Cardiac muscle cell (in vitro differentiated cells and primary cell): ENCODE measurements around the gene ADH4. TPM values are rescaled to one million over a fixed set of nuclear protein-coding genes. Genes with fewer than 3 reads are reported as not detected.

Experiments
- DNase-seq, 2 donors: peaks; one replicate each; pipeline versions ENCODE4 v3.0.0 to v3.0.0-alpha.2; 2010 to 2017; ENCODE audit warnings: low read depth in 1 of 2, low spot score in 1 of 2
- H3K27ac ChIP-seq: fragments of 200-600 bp; sonication (generic); 2 replicates; pipeline ENCODE4 v1.5.1; 2016
- H3K27me3 ChIP-seq: fragments of 200-600 bp; sonication (generic); 2 replicates; pipeline ENCODE4 v1.6.0; 2016; ENCODE audit warnings: control low read depth
- H3K36me3 ChIP-seq: fragments of 200-600 bp; sonication (generic); 2 replicates; pipeline ENCODE4 v1.5.1; 2016; ENCODE audit warnings: control low read depth
- H3K4me1 ChIP-seq: fragments of 200-600 bp; sonication (generic); 2 replicates; pipeline ENCODE4 v1.8.1; 2017; ENCODE audit warnings: low read depth, mild to moderate bottlenecking, mixed run types
- H3K4me3 ChIP-seq: fragments of 200-600 bp; sonication (generic); 2 replicates; pipeline ENCODE4 v1.5.1; 2016; ENCODE audit warnings: mild to moderate bottlenecking
- H3K9me3 ChIP-seq: fragments of 200-600 bp; sonication (generic); 2 replicates; pipeline ENCODE4 v1.5.1; 2017; ENCODE audit warnings: low read depth, mild to moderate bottlenecking, control low read depth
- CTCF ChIP-seq: IDR thresholded peaks from 2 replicates; pipeline ENCODE4 v1.5.1; 2012; ENCODE audit warnings: low read depth, mild to moderate bottlenecking, low read length
- polyA plus RNA-seq: library from polyadenylated mRNA; unstranded; fragments of >200 nt; fragmentation: Nextera tagmentation; extraction: Ambion mirVana; gene quantifications from 2 replicates; pipeline ENCODE4 v1.2.1, GENCODE V29; 2016
- total RNA-seq: library from RNA; depleted of rRNA; stranded (reverse); fragments of >200 nt; gene quantifications from 2 replicates; pipeline ENCODE4 v1.2.3, GENCODE V29; 2016

The ADH4 gene
- total and polyA plus RNA-seq, 2 experiments from 2014 or later: 0.42 TPM; not detected in 1

DNA sequence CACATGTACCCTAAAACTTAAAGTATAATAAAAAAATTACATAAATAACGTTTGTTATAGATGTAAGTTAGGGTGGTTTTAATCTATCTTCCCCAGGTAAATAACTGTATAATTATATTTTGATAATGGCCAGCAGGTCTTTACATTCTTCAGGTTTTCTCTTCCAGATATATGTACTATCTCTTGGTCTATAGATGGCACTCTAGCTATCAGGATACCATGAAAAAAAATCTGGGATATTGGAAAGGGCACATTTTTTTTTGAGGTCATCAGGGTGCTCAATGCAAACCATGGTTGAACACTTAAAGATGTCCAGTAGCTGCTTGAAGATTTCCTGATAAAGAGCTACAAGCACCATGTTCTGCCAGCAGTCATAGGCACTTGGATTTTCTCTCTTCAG, 15.6 kb upstream of the ADH4 start:
- Histone ChIP-seq H3K27me3 (no peaks in the 10 kb centered on the region), H3K36me3 (no peaks in the 10 kb centered on the region), H3K27ac (no peak overlapping the region), H3K4me3 (no peak overlapping the region), H3K4me1 (no peaks in the 10 kb centered on the region), H3K9me3 (no peaks in the 10 kb centered on the region)
- DNase-seq: no peak
- no peak for TF ChIP-seq CTCF

DNA sequence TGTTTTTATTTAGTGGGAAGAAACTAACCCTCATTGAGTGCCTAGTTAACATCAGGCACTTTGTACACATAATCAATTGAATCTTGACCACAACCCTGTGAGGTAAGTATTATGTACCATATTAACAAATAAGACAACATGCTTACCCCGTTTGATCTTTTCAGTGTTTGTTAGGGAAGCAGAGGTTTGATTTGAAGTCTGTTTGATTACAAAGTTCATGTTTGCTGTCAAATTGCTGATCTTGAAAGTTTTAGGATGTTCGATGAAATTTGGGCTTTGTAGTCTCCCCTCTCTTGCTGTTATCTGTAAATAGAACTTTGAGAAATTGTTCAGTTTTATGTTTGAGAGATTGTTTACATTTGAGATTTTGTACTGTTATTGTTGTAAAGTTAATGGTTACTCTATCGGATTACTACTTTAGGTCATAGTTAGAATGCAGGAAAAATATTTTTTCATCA, 13.4 kb upstream of the ADH4 start:
- H3K27ac ChIP-seq: no peak overlapping the region
- no peaks in the 10 kb centered on the region for H3K9me3 ChIP-seq
- TF ChIP-seq CTCF: no peak
- no peaks in the 10 kb centered on the region for H3K36me3 ChIP-seq
- H3K4me3 ChIP-seq: no peak overlapping the region
- no peaks in the 10 kb centered on the region for H3K27me3 ChIP-seq
- H3K4me1 ChIP-seq: no peaks in the 10 kb centered on the region
- DNase-seq: no peak

DNA sequence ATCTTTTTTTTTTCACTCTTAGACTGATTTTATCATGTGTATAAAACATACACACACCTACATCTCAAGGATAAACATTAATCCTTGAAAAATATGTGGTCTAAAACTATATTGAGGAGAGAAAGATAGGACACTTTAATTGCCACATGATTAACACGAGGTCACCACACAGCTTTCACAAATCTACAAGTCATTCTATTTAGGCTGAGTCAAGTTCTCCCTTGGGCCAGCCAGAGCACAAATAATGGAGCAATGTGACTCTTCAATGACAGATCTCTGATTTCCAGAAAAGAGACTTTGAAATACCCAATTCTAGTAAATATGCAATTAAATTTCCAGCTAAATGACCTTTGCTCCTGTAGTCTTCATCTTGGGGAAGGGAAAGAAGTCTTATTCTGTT, 12.9 kb upstream of the ADH4 start:
- Histone ChIP-seq H3K36me3 (no peaks in the 10 kb centered on the region), H3K27ac (no peak overlapping the region), H3K4me3 (no peak overlapping the region), H3K4me1 (no peaks in the 10 kb centered on the region), H3K9me3 (no peaks in the 10 kb centered on the region), H3K27me3 (no peaks in the 10 kb centered on the region)
- TF ChIP-seq CTCF: no peak
- no peak for DNase-seq

GRCh38 chr4:99154658-99155342, 10.7 kb upstream of the ADH4 start:
- no peak for DNase-seq
- Histone ChIP-seq H3K9me3 (no peaks in the 10 kb centered on the region), H3K27me3 (no peaks in the 10 kb centered on the region), H3K36me3 (no peaks in the 10 kb centered on the region), H3K4me3 (no peak overlapping the region), H3K4me1 (no peaks in the 10 kb centered on the region), H3K27ac (no peak overlapping the region)
- TF ChIP-seq CTCF: no peak

DNA sequence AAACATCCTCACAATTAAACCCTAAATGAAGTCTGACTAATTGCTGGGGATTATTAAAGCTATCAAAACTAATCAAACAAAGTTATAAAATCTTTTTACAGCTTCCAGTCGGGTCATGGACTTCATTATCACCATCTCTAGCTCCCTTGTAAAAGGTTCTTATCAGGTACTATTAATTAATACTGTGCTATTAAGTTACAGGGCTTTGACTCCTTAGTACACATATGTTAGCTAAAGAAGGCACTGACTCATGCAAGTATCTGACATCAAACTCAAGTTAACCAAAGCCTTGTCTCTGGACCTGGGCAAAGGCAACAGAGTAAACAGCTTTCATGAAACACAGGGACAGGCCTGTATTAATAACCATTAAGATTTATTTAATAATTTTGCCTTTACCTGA, 7.9 kb upstream of the ADH4 start:
- Histone ChIP-seq H3K36me3 (no peaks in the 10 kb centered on the region), H3K27me3 (no peaks in the 10 kb centered on the region), H3K4me1 (no peaks in the 10 kb centered on the region), H3K27ac (no peak overlapping the region), H3K9me3 (no peaks in the 10 kb centered on the region), H3K4me3 (no peak overlapping the region)
- TF ChIP-seq CTCF: no peak
- no peak for DNase-seq
